Measurements from ENCODE around the gene TMPRSS11A.

TMPRSS11A gene

DNA sequence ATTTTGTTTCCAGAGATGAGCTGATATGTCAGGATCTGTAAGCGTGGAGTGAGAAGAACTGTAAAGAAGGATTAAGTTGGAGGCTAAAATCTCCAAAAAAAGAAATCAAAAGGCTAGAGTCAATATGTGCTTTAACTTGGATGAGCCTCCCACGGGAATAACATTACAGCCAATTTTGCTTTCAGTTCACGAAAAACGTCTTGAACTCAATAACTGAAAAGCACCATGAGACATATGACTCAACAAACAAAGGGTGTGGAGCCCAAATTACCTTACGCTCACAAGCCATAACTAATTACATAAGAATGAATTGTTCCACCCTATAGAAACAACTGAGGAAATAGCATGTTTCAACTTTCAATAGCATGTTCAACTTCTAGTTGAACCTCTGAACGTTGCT lies 101.8 kb downstream of the TMPRSS11A start:
- DNase-seq, result no peak
